Lung microvascular endothelial cell (primary cell): ENCODE results near the gene GALNT12. TPM values are rescaled to one million over a fixed set of nuclear protein-coding genes. Genes with fewer than 3 reads are reported as not detected.

Source experiments
- DNase-seq, 2 donors: peaks; one replicate each; pipeline versions ENCODE4 v3.0.0 to v3.0.0-alpha.2; 2010; ENCODE audit warnings: low read depth in 2 of 2
- total RNA-seq: library from RNA; depleted of rRNA; stranded (reverse); fragments of >200 nt; gene quantifications from 2 replicates; pipeline ENCODE4 v1.2.1, GENCODE V29; 2014

Gene GALNT12
- total RNA-seq, 1 donor from 2014 or later: under 0.01 TPM

GRCh38 chr9:98879094-98879962 lies 71.9 kb downstream of the GALNT12 start:
- DNase-seq: no peak

- no peak for DNase-seq
Observed at GRCh38 chr9:98879963-98880310, 72.5 kb downstream of the GALNT12 start.

GRCh38 chr9:98880311-98881015 lies 73.0 kb downstream of the GALNT12 start:
- no peak for DNase-seq

DNA sequence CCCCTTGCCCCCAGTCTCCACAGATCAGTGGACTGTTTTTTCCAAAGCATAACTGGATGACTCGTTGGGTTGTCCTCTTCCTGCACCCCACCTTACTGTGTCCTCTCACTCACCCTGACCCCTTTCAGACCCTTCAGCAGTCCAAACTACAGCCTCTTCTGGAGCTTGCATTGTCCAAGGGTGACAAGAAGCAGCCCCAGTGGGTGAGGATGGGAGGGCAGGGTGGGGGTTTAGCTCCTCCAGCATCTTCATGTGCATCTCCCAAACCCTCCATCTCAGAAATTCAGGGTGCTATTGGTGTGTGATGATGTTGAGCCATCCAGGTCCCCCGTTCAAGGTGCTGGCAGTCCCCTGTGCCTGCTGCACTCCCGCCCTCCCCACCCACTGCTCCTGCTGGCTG lies 73.9 kb downstream of the GALNT12 start:
- no peak for DNase-seq

GRCh38 chr9:98881836-98882568 lies 74.5 kb downstream of the GALNT12 start:
- DNase-seq: peak in 1 of 2 donors; percentile 30

DNA sequence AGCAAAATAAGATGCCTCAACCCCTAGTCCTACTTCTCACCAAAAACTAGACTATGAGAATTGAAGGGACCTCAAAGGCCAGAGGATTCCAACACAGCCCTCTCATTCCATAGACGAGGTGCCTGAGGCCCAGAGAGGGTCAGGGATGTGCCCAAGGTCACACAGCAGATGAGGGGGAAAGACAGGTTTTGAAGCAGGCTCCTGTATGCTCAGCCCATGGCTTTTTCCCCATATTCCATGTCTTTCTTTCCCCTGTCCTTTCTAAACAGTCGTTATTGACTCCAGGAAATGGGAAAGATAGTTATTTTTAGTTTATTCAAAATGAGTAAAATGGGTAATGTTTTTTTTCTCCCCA lies 75.1 kb downstream of the GALNT12 start:
- DNase-seq: no peak

DNA sequence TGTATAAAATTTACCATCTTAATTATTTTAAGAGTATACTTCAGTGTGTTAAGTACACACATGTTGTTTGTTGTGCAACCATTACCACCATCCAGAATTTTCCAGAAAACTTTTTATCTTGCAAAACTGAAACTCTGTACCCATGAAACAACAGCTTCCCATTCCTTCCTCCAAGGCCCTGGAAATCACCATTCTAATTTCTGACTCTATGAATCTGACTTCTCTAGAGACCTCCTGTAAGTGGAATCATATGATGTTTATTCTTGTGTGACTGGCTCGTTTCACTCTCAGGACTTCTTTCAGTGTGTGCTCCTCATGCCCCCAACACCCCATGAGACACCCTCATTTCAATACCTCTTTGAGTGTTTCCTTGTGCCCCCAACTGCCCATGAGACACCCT lies 75.8 kb downstream of the GALNT12 start:
- DNase-seq: no peak

GRCh38 chr9:98884849-98885248 lies 77.4 kb downstream of the GALNT12 start:
- DNase-seq: no peak

GRCh38 chr9:98885575-98886295 lies 78.3 kb downstream of the GALNT12 start:
- DNase-seq: no peak

GRCh38 chr9:98886691-98887229 lies 79.3 kb downstream of the GALNT12 start:
- peak in 1 of 2 donors; percentile 55 for DNase-seq

DNA sequence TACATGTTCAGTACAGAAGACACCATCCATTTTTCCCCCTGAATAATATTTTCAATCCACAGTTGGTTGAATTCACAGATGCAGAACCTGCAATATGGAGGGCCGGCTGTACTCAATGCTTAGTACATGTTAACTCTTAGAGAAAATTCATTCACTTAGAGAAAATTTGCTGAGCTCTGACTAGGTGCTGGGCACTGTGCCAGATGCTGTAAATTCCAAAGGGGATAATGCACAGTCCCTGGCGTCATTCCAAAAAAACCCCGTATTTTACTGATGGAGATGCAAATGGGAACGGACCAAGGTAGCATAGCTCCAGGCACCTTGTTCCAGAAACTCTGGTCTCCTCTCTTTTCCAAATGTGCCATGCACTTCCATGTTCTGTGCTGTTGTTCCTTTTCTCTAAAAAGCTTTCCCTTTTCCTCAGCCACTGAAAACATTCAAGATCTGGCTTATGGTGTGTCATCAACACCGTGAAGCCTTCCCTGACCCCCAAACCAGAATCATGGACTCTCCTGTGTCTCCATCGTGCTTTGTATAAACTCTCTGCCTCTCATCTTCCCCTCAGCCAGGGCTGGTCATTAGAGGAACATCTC lies 80.5 kb downstream of the GALNT12 start:
- DNase-seq: no peak

DNA sequence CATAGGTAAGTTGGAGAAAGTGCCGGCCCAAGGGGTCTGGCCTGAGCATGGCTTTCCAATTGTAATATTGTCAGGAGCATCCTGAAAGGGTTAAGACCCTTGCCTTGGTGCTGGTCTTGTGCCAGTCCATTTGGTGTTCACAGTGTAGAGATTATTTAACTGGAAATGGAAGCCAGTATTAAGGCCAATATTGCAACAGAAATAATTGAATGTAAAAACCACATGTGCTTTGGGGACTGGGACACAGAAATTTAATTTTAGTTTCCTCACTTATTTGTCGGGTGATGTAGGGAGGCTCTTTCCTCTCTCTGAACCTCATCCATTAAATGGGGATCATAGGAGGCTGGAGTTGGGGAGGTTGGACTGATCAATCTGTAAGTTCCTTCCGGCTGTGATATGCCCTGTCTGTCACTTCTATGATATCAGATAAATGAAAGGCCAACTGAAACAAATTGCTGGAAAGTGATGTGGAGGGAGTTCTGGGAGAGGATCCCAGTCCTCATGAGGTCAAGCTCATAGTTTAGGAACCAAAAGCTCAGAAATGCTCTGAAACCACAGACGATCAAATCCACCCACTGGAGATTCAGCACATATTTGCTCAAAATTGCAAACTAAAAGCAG lies 81.4 kb downstream of the GALNT12 start:
- no peak for DNase-seq

DNA sequence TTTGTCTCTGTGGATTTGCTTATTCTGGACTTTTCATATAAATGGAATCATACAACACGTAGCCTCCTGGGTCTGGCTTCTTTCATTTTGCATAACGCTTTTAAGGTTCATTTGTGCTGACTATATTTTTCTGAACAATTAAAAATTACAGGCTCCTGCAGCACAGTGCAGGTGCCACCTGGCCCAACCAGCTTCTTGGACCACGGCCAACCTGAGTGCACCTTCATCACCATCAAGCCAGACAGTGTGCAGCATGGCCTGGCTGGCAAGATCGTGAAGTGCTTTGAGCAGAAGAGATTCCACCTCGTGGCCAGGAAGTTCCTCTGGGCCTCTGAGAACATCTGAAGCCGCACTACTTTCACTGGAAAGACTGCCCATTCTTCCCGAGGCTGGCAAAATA lies 82.8 kb downstream of the GALNT12 start:
- DNase-seq: no peak

GRCh38 chr9:98892288-98892687 lies 84.8 kb downstream of the GALNT12 start:
- no peak for DNase-seq

GRCh38 chr9:98892690-98893089 lies 85.2 kb downstream of the GALNT12 start:
- no peak for DNase-seq

GRCh38 chr9:98894171-98894570 lies 86.7 kb downstream of the GALNT12 start:
- DNase-seq: no peak

DNA sequence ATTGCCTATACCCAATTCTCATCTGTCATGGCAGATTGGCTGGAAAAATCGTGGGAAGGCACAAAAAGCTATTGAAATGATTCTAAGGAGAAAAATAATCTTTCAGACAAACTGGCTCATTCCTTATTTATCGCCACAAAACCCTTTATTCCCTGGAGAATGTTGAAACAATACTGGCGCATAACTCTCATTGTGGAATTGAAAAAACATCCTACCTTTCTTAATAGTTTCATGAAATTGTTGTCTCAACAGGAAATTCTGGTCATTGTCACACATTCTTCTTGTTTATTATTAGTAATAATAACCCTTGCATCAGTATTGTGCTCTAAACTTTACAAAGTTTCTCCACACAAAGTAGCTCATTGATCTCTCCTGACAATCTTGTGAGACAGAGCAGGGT lies 87.3 kb downstream of the GALNT12 start:
- no peak for DNase-seq

- no peak for DNase-seq
Observed at GRCh38 chr9:98896632-98897031, 89.2 kb downstream of the GALNT12 start.

DNA sequence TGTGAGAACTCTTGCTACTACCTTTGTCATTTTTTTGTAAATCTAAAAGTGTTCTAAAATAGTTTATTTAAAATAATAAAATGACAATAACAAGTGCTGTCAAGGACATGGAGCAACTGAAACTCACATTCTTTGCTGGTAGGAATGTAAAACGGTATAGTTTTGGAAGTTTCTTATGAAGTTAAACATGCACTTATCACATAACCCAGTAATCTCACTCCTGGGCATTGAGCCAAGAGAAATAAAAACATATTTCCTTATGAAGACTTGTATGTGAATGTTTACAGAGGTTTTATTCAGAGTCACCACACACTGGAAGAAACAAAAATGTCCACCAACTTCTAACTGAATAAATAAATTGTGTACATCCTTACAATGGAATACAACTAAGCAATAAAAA lies 90.3 kb downstream of the GALNT12 start:
- peak in 1 of 2 donors; percentile 52 for DNase-seq

- DNase-seq: peak; percentile 29 to 52
Observed at GRCh38 chr9:98899408-98900056, 92.1 kb downstream of the GALNT12 start.
